ENCODE results near the gene HYCC1. TPM values are rescaled to one million over a fixed set of nuclear protein-coding genes. Genes with fewer than 3 reads are reported as not detected.

The HYCC1 gene
- total RNA-seq, 1 donor from 2014 or later, result 10.9 TPM

- H3K27me3 ChIP-seq, result no peaks in the 10 kb centered on the region
- no peaks in the 10 kb centered on the region for H3K9me3 ChIP-seq
- H3K4me3 ChIP-seq, result no peak overlapping the region
- DNase-seq (ENCODE audit: low spot score in 2 of 2), result no peak
- no peaks in the 10 kb centered on the region for H3K36me3 ChIP-seq
- intact Hi-C loops (cut with DNase I), result no loop called here
- H3K4me1 ChIP-seq, result peaks cover 0 to 24% of the 10 kb centered on the region in 2 donors
- TF ChIP-seq, protein P1, sequence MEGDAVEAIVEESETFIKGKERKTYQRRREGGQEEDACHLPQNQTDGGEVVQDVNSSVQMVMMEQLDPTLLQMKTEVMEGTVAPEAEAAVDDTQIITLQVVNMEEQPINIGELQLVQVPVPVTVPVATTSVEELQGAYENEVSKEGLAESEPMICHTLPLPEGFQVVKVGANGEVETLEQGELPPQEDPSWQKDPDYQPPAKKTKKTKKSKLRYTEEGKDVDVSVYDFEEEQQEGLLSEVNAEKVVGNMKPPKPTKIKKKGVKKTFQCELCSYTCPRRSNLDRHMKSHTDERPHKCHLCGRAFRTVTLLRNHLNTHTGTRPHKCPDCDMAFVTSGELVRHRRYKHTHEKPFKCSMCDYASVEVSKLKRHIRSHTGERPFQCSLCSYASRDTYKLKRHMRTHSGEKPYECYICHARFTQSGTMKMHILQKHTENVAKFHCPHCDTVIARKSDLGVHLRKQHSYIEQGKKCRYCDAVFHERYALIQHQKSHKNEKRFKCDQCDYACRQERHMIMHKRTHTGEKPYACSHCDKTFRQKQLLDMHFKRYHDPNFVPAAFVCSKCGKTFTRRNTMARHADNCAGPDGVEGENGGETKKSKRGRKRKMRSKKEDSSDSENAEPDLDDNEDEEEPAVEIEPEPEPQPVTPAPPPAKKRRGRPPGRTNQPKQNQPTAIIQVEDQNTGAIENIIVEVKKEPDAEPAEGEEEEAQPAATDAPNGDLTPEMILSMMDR (IDR thresholded peaks at IDR 0.05), result no peak
- H3K27ac ChIP-seq, result no peak overlapping the region
Observed at GRCh38 chr7:23018750-23019149, 4.8 kb upstream of the HYCC1 start.

- TF ChIP-seq, protein P1 (IDR thresholded peaks at IDR 0.05), result no peak
- Histone ChIP-seq H3K9me3 (no peaks in the 10 kb centered on the region), H3K4me3 (peak overlapping the region in 1 of 2 donors; percentile 42), H3K36me3 (no peaks in the 10 kb centered on the region), H3K4me1 (peaks cover 2 to 24% of the 10 kb centered on the region in 2 donors), H3K27ac (peak overlapping the region; percentile 33 to 63), H3K27me3 (no peaks in the 10 kb centered on the region)
- DNase-seq (ENCODE audit: low spot score in 2 of 2), result no peak
- intact Hi-C loops (cut with DNase I), result no loop called here
Observed at GRCh38 chr7:23017309-23017708, 3.4 kb upstream of the HYCC1 start.

GRCh38 chr7:23016345-23017253, 2.7 kb upstream of the HYCC1 start:
- Histone ChIP-seq H3K27me3 (no peaks in the 10 kb centered on the region), H3K27ac (peak overlapping the region; percentile 33 to 63), H3K4me3 (peak overlapping the region in 1 of 2 donors; percentile 42), H3K9me3 (no peaks in the 10 kb centered on the region), H3K4me1 (peaks cover 4 to 26% of the 10 kb centered on the region in 2 donors), H3K36me3 (no peaks in the 10 kb centered on the region)
- no peak for DNase-seq (ENCODE audit: low spot score in 2 of 2)
- intact Hi-C loops (cut with DNase I), result no loop called here
- TF ChIP-seq, protein P1 (IDR thresholded peaks at IDR 0.05), result no peak

DNA sequence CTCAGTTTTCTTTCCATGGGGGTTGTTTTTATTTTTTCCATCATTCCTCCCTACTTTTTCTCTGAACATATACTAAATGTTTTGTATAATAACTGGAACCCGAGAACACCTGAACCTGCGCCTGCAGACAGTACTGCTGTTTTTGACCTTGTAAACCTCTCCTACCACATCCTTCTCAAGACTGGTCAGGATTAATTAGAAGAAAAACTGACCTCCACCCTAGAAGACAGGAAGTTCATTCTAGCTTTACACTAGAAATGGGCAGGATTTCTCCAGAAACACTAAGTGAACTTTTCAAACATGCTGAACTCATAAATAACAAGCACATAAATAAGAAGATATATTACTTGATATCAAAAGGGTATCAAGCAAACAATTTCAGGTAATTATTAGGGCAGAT, 751 bp upstream of the HYCC1 start:
- no peaks in the 10 kb centered on the region for H3K36me3 ChIP-seq
- H3K4me1 ChIP-seq, result peaks cover 4 to 28% of the 10 kb centered on the region in 2 donors
- intact Hi-C loops (cut with DNase I), result loop anchor here (1.0 to 5.0 kb wide), 5 partner anchors 37 to 288 kb away; partner anchors contain the start of genes IL6 and TOMM7
- H3K27me3 ChIP-seq, result no peaks in the 10 kb centered on the region
- TF ChIP-seq, protein P1 (IDR thresholded peaks at IDR 0.05), result no peak
- H3K9me3 ChIP-seq, result no peaks in the 10 kb centered on the region
- H3K4me3 ChIP-seq, result peak overlapping the region in 1 of 2 donors; percentile 27
- no peak for DNase-seq (ENCODE audit: low spot score in 2 of 2)
- no peak overlapping the region for H3K27ac ChIP-seq

DNA sequence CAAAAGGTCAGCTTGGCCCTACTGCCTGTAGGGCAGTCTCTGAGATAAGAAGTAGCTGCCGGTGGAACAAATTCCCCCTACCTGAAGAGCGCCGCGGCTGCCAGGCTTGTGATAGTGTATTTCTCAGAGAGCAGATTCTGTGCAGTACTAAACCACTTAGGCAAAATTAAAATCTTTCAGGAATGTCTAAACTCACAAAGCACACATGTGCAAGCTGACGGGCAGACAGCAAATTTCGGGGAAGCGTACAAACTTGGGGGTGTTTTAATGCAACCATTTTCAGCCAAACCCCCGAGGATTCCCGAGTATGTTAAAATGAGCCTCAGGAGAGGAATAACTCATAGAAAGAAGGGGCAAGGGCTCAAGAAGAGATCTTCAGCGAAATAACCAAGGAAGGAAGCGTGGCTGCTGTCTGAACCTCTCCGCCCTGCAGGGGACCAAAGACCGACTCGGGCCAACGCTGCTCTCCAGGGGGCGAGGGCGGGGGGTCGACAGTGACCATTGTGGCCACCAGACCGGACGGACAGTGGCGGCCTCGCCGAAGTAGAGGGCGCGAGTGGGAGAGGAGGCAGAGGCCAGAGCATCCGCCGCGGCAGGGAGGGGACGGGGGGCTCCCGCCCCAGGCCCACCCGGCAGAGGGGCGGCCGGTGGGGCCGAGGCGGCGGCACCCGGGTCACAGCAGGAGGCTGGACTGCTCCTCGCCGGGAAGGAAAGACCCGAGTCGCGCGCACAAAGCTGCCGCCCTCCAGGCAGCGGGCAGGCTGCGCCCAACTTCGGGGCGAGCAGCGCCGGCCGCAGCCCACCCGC, 819 bp downstream of the HYCC1 start:
- peak in 1 of 2 donors; percentile 72 for DNase-seq (ENCODE audit: low spot score in 2 of 2)
- TF ChIP-seq, protein P1 (IDR thresholded peaks at IDR 0.05), result no peak
- Histone ChIP-seq H3K4me1 (peaks cover 4 to 30% of the 10 kb centered on the region in 2 donors), H3K27ac (peak overlapping the region; percentile 78 to 88), H3K27me3 (no peaks in the 10 kb centered on the region), H3K9me3 (no peaks in the 10 kb centered on the region), H3K4me3 (peak overlapping the region; percentile 76 to 98), H3K36me3 (no peaks in the 10 kb centered on the region)
- intact Hi-C loops (cut with DNase I), result loop anchor here (5.0 kb wide), 1 partner anchor 36 kb away; no protein-coding TSS in a partner anchor
